GM19238 (cell line): Measurements from ENCODE around the gene SLC26A9.
A peak's percentile ranks its signal among the peaks of the same experiment; 100 is the strongest.
"Not testable (repeated sequence)": the region's sequence is repeated elsewhere in the genome, so short reads cannot be mapped to it uniquely, and the experiment has no call there.

Source experiments
- DNase-seq: peaks from one replicate; pipeline ENCODE4 v3.0.0; 2011; ENCODE audit warnings: low spot score; ENCODE audit not compliant: insufficient read length

The SLC26A9 gene

GRCh38 chr1:205927247-205927646 lies 16.0 kb downstream of the SLC26A9 start:
- DNase-seq: no peak

GRCh38 chr1:205926636-205927035 lies 16.6 kb downstream of the SLC26A9 start:
- no peak for DNase-seq

- DNase-seq: no peak
Measured at GRCh38 chr1:205926213-205926612, 17.0 kb downstream of the SLC26A9 start.

DNA sequence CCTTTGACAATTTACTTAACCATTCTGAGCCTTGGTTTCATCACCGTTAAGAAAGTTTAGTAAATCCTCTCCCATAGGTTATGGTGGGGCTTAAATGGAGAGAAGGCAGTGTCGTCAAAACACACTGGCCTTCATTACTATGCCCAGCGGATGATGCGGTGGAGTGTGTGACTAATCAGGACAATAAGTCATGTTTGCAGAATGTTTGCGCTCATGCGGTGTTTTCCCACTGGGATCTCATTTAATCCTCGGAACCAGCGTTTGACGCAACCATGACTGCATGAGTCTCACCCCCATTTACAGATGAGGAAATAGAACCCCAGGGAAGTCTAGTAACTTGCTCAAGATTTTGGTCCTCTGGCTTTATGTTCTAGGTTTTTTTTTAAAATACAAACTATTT lies 17.5 kb downstream of the SLC26A9 start:
- no peak for DNase-seq

GRCh38 chr1:205924460-205924790 lies 18.8 kb downstream of the SLC26A9 start:
- no peak for DNase-seq

GRCh38 chr1:205923651-205924459 lies 19.4 kb downstream of the SLC26A9 start:
- no peak for DNase-seq

GRCh38 chr1:205922806-205923205 lies 20.4 kb downstream of the SLC26A9 start:
- DNase-seq: no peak

GRCh38 chr1:205922314-205922713 lies 20.9 kb downstream of the SLC26A9 start:
- DNase-seq: no peak

GRCh38 chr1:205921570-205921909 lies 21.7 kb downstream of the SLC26A9 start:
- no peak for DNase-seq

- DNase-seq: no peak
Measured at GRCh38 chr1:205920861-205921569, 22.2 kb downstream of the SLC26A9 start.

DNA sequence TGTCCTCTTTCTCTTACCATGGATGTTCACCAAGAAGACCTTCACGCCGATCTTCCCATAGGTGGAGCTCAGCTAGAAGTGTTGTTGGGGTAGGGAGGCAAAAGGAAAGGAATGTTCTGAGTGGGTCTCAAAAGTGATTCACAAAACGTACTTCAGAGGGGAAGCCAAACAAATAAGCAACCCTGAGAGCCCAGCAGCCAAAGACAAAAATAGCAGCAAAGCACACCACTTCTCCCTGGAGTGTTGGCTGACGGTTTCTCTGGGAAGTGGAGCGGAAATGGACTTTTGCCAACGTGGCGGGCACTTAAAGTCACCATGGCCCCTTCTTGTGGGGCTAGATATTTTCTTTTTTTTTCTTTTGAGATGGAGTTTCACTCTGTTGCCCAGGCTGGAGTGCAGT lies 23.1 kb downstream of the SLC26A9 start:
- DNase-seq: no peak

DNA sequence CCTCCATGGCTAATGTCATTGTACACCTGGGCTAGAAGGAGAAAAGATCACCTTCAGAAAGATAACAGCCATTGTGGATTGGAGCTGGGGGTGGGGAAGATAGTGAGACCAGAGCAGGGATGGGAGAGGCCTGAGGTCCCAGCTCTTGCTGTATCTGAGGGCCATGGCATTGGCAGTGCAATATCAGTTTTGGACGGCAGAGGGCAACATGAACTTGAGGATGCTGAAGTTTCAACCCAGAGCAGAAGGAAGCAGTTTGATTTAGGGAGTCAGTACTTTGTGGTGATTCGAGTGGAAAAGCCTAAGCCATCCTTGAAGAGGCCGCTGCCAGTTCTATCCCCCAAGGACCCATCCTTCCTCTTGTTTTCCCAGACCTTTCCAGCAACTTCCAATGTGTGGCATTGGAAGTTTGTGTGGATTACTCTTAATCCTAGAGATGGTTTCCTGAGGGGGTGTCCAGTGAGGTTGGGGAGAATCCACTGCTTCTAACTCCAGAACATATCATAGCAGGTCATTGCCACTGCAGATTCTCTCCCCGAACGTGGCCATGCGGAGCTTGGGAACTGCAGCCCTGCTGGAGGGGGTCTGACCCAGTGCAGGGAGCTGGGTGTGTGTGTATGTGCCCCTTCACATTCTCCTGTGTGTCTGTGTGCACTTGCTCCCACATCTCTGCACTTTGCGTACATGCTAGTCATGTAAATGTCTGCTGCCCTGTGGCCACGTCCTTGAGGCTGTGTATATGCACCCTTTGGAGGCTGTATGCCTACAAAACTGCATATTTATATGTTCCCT lies 24.1 kb downstream of the SLC26A9 start:
- DNase-seq: peak; percentile 57

DNA sequence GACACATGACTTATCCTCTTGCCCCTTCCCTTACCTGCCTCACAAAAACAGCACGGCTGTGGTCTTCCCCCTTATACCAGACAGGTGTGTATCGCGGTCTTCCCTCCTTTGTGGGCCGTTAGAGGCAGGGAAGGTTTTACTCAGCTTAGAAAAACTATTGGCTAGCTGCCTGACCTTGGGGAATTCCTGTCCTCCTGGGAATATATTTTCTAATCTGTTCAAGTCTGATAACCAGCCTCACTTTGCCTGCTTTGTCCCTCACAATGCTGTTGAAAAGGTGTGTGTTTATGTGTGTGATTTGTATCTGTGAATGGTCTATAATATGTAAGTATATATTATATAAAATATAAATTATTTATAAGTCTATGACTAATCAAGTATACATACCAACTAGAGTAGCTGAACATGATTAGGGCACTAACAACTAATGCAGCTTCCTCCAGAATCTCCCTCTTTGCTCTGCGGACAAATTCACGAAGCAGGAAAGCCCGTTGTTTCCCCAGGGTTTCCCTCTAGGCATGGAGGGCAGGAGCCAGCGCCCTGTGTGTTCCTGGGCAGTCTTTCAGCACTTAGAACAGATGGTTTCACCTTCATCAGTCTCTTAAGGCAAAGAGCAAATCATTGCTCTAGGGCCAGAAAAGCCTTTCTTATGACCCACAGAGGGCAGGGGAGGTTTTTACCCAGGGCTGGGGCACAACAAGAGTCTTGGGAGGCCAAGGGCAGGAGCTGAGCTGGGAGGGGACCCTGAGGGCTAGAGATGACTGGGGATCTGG lies 25.6 kb downstream of the SLC26A9 start:
- DNase-seq: no peak

DNA sequence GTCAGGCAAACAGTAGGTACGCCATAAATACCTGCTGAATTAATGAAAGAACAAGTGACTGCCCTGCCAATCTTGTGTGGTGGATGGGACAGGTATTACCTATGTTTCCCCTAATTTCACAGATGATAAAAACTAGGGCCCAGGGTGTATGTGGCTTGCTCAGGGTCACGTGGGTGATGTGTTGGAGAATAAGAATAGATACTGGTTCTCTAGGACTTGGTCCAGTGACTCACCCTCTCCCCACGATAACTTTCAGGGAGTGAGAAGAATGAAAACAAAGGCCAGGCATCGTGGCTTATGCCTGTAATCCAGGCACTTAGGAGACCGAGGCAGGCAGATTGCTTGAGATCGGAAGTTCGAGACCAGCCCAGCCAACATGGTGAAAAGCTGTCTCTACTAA lies 26.7 kb downstream of the SLC26A9 start:
- no peak for DNase-seq

GRCh38 chr1:205915354-205915990 lies 27.8 kb downstream of the SLC26A9 start:
- no peak for DNase-seq

DNA sequence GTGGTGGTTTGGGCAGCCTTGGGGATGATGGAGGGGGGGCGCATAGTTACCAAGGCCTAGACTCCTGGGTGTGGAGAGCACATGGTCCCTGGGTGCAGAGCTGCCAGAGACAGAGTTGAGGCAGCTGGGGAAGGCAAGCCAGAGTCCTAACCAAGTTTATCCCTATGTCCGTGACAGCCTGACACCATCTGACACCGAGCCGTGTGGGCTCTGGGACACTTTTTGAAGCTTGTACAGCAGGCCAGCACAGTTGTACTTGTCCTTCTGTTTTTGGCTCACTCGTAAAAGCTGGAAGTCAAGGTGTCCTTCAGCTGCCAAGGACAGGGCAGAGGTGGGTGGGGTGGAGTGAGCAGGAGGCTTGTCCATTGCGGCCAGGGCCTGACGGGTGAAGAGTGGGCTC lies 28.5 kb downstream of the SLC26A9 start:
- DNase-seq: no peak

GRCh38 chr1:205914155-205914507 lies 29.1 kb downstream of the SLC26A9 start:
- DNase-seq: no peak

DNA sequence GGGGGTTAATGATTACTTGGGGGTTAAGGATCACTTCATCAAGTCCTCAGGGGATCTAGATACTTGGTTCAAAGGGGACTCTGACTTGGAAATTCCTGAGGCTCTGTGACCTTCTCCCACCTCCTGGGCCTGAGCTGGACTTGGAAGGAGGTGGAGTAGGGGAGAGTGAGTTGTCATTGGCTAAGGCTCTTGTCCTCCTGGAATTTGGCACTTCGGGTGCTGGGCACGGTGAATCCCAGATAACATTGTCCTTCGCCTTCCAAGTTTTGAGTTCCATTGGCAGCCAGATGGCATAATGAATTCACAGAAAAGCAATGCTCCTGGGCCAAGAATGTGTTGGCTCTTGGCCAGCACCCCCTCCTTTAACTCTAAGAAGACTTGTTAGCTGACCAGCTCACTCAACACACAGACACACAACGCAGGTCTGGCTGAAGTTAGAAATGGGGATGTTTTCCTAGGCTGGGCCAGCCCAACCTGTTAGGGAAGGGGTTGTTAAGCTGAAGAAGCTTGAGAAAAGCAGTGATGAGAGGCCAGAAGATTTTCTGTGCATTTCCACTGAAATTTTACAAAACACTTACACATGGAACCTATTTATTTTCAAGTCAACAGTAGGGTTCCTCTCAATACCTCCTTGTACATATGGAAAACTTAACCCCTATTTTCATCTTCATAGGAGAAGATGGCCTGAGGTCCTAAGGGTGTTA lies 29.7 kb downstream of the SLC26A9 start:
- no peak for DNase-seq

- no peak for DNase-seq
Measured at GRCh38 chr1:205907794-205908193, 35.5 kb downstream of the SLC26A9 start.

- not testable (repeated sequence) for DNase-seq
Measured at GRCh38 chr1:205905095-205905494, 38.2 kb downstream of the SLC26A9 start.

GRCh38 chr1:205896351-205896750 lies 46.9 kb downstream of the SLC26A9 start:
- DNase-seq: no peak
